HG02571 (cell line): ENCODE measurements around the gene TIPRL.

Experiments
- ATAC-seq: cut with Tn5 transposase; IDR thresholded peaks from one replicate; pipeline ENCODE4 v1.9.1; 2021; ENCODE audit warnings: mild to moderate bottlenecking, moderate library complexity; ENCODE audit not compliant: unreplicated experiment

Gene TIPRL

GRCh38 chr1:168210312-168210711, 31.6 kb downstream of the TIPRL start:
- ATAC-seq: no peak

GRCh38 chr1:168213349-168213748, 34.6 kb downstream of the TIPRL start:
- no peak for ATAC-seq

- no peak for ATAC-seq
Measured at GRCh38 chr1:168216171-168216570, 37.4 kb downstream of the TIPRL start.

- ATAC-seq: no peak
Measured at GRCh38 chr1:168217664-168218063, 38.9 kb downstream of the TIPRL start.

- no peak for ATAC-seq
Measured at GRCh38 chr1:168218658-168219057, 39.9 kb downstream of the TIPRL start.

- ATAC-seq: no peak
Measured at GRCh38 chr1:168220470-168220871, 41.7 kb downstream of the TIPRL start.

GRCh38 chr1:168221275-168221674, 42.5 kb downstream of the TIPRL start:
- ATAC-seq: no peak

- no peak for ATAC-seq
Measured at GRCh38 chr1:168223261-168223660, 44.5 kb downstream of the TIPRL start.

- no peak for ATAC-seq
Measured at GRCh38 chr1:168223681-168224540, 45.1 kb downstream of the TIPRL start.

- no peak for ATAC-seq
Measured at GRCh38 chr1:168224991-168225390, 46.2 kb downstream of the TIPRL start.

- ATAC-seq: peak; percentile 80
Measured at GRCh38 chr1:168225476-168226190, 46.9 kb downstream of the TIPRL start, which contains the start of gene SFT2D2. Gene SFT2D2, plus strand, starts transcription at chr1:168226004. Its CDS starts 76 bp downstream, at chr1:168226080.

GRCh38 chr1:168227620-168228019, 48.9 kb downstream of the TIPRL start:
- no peak for ATAC-seq

- no peak for ATAC-seq
Measured at GRCh38 chr1:168229893-168230292, 51.1 kb downstream of the TIPRL start.

- no peak for ATAC-seq
Measured at GRCh38 chr1:168230709-168231108, 51.9 kb downstream of the TIPRL start.

- no peak for ATAC-seq
Measured at GRCh38 chr1:168234846-168235547, 56.2 kb downstream of the TIPRL start.

GRCh38 chr1:168235548-168235885, 56.8 kb downstream of the TIPRL start:
- ATAC-seq: no peak

- ATAC-seq: no peak
Measured at GRCh38 chr1:168235937-168236336, 57.2 kb downstream of the TIPRL start.

- no peak for ATAC-seq
Measured at GRCh38 chr1:168236836-168237611, 58.3 kb downstream of the TIPRL start.

- ATAC-seq: no peak
Measured at GRCh38 chr1:168243198-168243597, 64.4 kb downstream of the TIPRL start.

- ATAC-seq: no peak
Measured at GRCh38 chr1:168243636-168244212, 65.0 kb downstream of the TIPRL start.
